GM12892 (cell line): ENCODE measurements around the gene LHFPL6.
A peak's percentile ranks its signal among the peaks of the same experiment; 100 is the strongest.

Source experiments
- DNase-seq: peaks from one replicate; pipeline ENCODE4 v3.0.0; 2011; ENCODE audit not compliant: insufficient read length
- FAIRE-seq: peaks from 2 replicates; lab custom pipeline; 2011; peaks lifted over from hg19 to GRCh38; lab: Jason Lieb, UNC
- POLR2A ChIP-seq: IDR thresholded peaks from 2 replicates; pipeline ENCODE4 v1.6.1; 2011; ENCODE audit warnings: low read depth, low read length, control low read depth
- POLR2AphosphoS5 ChIP-seq: IDR thresholded peaks from 2 replicates; pipeline ENCODE4 v1.6.1; 2011; ENCODE audit warnings: low read depth, low read length, control low read depth
- TAF1 ChIP-seq: IDR thresholded peaks from 2 replicates; pipeline ENCODE4 v1.6.1; 2011; ENCODE audit warnings: low read depth, mild to moderate bottlenecking, control low read depth, low read length, borderline replicate concordance

LHFPL6 gene

GRCh38 chr13:39526499-39526898 lies 76.5 kb downstream of the LHFPL6 start:
- DNase-seq (no peak), FAIRE-seq (no peak)
- TF ChIP-seq POLR2AphosphoS5 (no peak), TAF1 (no peak), POLR2A (no peak)

- DNase-seq, result no peak
- TF ChIP-seq POLR2AphosphoS5 (no peak), POLR2A (no peak), TAF1 (no peak)
- no peak for FAIRE-seq
These were observed 77.5 kb downstream of the LHFPL6 start for GRCh38 chr13:39525506-39525905.

- FAIRE-seq, result no peak
These were observed 78.2 kb downstream of the LHFPL6 start for GRCh38 chr13:39524795-39525194.

GRCh38 chr13:39522329-39522728 lies 80.7 kb downstream of the LHFPL6 start:
- DNase-seq, result no peak
- FAIRE-seq, result no peak
- TF ChIP-seq POLR2AphosphoS5, result no peak
- TF ChIP-seq POLR2A, result no peak
- no peak for TF ChIP-seq TAF1

More at GRCh38 chr13:39524795-39525194, 78.2 kb downstream of the LHFPL6 start:
- TF ChIP-seq POLR2AphosphoS5 (no peak), TAF1 (no peak), POLR2A (no peak)
- no peak for DNase-seq

- no peak for FAIRE-seq
- DNase-seq, result no peak
- no peak for TF ChIP-seq POLR2AphosphoS5
- TF ChIP-seq POLR2A, result no peak
- TF ChIP-seq TAF1, result no peak
These were observed 81.3 kb downstream of the LHFPL6 start for GRCh38 chr13:39521701-39522100.

DNA sequence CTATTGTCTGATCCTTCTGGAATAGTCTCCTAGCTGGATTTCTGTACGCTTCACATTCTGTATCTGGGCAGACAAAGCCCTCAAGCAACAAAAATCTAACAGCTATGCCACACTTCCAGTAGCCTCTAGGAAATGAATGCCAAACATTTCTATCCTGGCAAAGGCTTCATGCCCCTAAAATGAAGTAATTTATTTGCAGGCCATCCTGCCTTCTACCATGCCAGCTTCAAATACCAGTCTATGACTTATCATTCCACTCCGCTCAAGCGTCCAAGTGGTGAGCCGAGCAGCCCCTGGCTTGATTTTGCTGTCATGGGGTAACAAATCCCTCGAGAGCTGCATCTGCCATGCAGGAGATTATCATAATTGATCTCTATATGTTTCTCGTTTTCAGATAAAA lies 86.9 kb downstream of the LHFPL6 start:
- DNase-seq (no peak), FAIRE-seq (no peak)
- TF ChIP-seq POLR2A, result no peak
- no peak for TF ChIP-seq POLR2AphosphoS5
- TF ChIP-seq TAF1, result no peak

DNA sequence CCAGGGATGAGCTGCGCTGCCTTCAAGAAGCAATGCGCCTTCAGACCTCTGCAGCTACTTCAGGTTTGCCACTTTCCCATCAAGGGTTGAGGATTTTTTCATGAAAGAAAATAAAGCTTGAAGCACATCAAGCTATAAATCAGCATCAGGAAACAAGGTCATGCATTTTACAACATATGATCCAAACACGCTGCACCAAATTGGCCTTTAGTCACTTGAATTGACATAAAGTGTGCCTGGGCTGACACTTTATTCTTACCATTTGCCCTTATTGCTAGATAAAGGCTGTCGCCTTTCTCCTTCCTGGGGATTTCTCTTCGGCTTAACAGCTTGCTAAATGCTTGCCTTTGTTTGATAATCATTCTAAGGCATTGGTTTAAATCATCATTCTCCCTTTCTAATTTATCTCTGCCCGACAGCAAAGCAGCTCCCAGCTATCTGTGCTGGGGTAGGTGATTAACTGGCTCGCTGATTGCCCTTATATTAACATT lies 87.7 kb downstream of the LHFPL6 start:
- TF ChIP-seq TAF1 (no peak), POLR2AphosphoS5 (no peak), POLR2A (no peak)
- no peak for FAIRE-seq
- no peak for DNase-seq

DNA sequence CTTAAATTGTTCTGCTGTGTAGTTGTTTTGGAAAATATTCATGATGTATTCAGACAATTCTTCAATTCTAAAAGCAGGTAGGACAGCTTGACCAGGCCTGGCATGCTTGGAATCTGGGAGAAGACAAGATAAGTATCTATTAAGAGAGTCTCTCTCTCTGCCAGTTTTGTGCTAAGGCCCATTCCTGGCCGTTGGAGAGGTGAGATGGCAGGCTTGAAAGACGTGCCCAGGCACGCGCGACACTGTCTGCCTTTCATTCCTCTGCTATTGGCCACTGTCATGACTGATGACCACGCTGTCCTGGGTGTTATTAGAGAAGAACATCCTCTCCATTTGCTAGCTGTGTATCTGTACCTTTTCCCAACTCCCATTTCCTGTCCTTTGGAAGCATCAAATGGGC lies 90.3 kb downstream of the LHFPL6 start:
- FAIRE-seq (no peak), DNase-seq (no peak)
- TF ChIP-seq POLR2A (no peak), TAF1 (no peak), POLR2AphosphoS5 (no peak)

GRCh38 chr13:39510316-39510695 lies 92.7 kb downstream of the LHFPL6 start:
- FAIRE-seq, result peak; percentile 56

DNA sequence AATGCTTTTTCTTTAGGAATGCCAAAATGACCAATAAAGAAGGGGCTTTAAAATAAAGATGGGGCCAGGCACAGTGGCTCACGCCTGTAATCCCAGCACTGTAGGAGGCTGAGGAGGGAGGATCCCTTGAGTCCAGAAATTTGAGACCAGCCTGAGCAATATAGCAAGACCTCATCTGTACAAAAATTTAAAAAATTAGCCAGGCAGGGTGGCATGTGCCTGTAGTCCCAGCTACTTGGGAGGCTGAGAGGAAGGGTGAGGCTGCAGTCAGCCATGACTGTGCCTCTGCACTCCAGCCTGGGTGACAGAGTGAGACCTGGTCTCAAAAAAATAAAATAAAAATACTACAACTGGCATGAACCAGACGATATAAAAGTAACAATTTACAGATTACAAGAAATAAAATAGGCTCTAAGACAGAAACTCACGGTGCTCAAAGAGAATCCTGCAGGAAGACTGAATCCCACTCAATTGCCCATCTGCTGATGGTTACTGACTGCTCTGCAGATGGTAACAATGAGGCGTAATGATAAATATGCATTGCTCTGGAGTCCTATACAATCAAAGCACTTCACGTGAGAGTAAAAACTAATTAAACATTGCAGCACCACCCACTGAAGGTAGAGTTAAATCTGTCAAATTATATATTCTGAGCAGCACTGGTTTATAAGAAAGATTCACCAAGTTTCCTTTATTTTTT lies 93.2 kb downstream of the LHFPL6 start:
- DNase-seq (no peak), FAIRE-seq (no peak)

More at GRCh38 chr13:39510316-39510695, 92.7 kb downstream of the LHFPL6 start:
- TF ChIP-seq POLR2AphosphoS5, result no peak
- no peak for TF ChIP-seq POLR2A
- no peak for TF ChIP-seq TAF1
- DNase-seq, result no peak

DNA sequence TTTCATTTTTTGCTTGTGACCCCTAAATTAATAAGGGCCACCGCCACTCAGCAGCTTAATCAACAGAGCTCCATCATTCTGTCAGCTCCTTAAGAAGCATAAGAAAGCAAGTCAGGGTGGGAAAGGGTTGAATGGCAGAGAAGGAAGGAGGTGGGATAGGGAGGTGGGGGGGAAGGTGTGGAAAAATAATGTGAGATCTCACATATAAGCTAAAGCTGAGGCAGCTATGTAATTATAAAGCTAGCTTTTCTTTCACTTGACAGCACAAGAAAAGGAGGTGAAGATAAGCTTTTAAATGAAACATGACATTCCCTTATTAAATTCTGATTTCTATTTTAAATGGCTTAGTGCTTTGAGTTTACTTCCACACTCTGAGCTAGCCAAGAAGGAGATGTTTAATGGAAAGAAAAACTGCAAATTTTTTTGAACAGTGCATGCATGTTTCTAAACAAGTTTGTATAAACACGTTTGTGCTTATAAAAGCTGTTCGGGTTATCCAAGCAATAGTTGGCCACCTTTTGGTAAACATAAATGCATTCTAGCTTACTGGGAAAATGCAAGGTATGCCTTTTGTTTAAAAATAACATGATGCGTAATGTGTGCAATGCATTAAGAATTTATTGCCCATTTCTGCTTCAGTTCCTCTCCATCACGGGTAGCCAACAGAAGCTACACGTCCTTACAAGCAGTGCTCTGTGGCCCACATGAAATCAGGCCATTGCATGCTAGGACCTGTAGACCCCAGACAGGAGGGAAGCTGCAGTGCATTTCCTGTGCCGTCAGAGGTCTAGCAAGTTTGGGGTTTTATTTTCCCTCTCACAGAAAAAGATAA lies 96.2 kb downstream of the LHFPL6 start:
- FAIRE-seq (no peak), DNase-seq (no peak)
- TF ChIP-seq POLR2AphosphoS5 (no peak), POLR2A (no peak), TAF1 (no peak)

More for the DNA sequence above, 93.2 kb downstream of the LHFPL6 start:
- TF ChIP-seq POLR2A (no peak), TAF1 (no peak), POLR2AphosphoS5 (no peak)
